ENCODE results near the gene CHST9.
"Not testable (repeated sequence)": the region's sequence is repeated elsewhere in the genome, so short reads cannot be mapped to it uniquely, and the experiment has no call there.

CHST9 gene

GRCh38 chr18:27171993-27172392, 13.1 kb downstream of the CHST9 start:
- no peak for ATAC-seq

GRCh38 chr18:27165412-27165811, 19.7 kb downstream of the CHST9 start:
- ATAC-seq = no peak

- no peak for ATAC-seq
Observed at GRCh38 chr18:27164905-27165304, 20.2 kb downstream of the CHST9 start.

GRCh38 chr18:27163197-27163716, 21.9 kb downstream of the CHST9 start:
- not testable (repeated sequence) for ATAC-seq

- ATAC-seq = not testable (repeated sequence)
Observed at GRCh38 chr18:27149240-27149639, 35.9 kb downstream of the CHST9 start.

- no peak for ATAC-seq
Observed at GRCh38 chr18:27144672-27145071, 40.4 kb downstream of the CHST9 start.

GRCh38 chr18:27143580-27144287, 41.4 kb downstream of the CHST9 start:
- no peak for ATAC-seq

- ATAC-seq = no peak
Observed at GRCh38 chr18:27142891-27143290, 42.2 kb downstream of the CHST9 start.

GRCh38 chr18:27141876-27142275, 43.2 kb downstream of the CHST9 start:
- no peak for ATAC-seq

- ATAC-seq = no peak
Observed at GRCh38 chr18:27138079-27138478, 47.0 kb downstream of the CHST9 start.

GRCh38 chr18:27136208-27136535, 48.9 kb downstream of the CHST9 start:
- no peak for ATAC-seq

GRCh38 chr18:27135504-27136207, 49.5 kb downstream of the CHST9 start:
- ATAC-seq = no peak

GRCh38 chr18:27130065-27130630, 55.0 kb downstream of the CHST9 start:
- no peak for ATAC-seq

GRCh38 chr18:27124196-27124595, 60.9 kb downstream of the CHST9 start:
- no peak for ATAC-seq

GRCh38 chr18:27121108-27121507, 64.0 kb downstream of the CHST9 start:
- no peak for ATAC-seq

- no peak for ATAC-seq
Observed at GRCh38 chr18:27120246-27120645, 64.9 kb downstream of the CHST9 start.

- no peak for ATAC-seq
Observed at GRCh38 chr18:27118973-27119372, 66.1 kb downstream of the CHST9 start.

GRCh38 chr18:27114842-27115241, 70.3 kb downstream of the CHST9 start:
- no peak for ATAC-seq

- ATAC-seq = no peak
Observed at GRCh38 chr18:27113358-27113757, 71.8 kb downstream of the CHST9 start.

- ATAC-seq = no peak
Observed at GRCh38 chr18:27110319-27110718, 74.8 kb downstream of the CHST9 start.

- ATAC-seq = no peak
Observed at GRCh38 chr18:27109451-27109850, 75.7 kb downstream of the CHST9 start.

- no peak for ATAC-seq
Observed at GRCh38 chr18:27108842-27109241, 76.3 kb downstream of the CHST9 start.

GRCh38 chr18:27104743-27105142, 80.4 kb downstream of the CHST9 start:
- no peak for ATAC-seq

- no peak for ATAC-seq
Observed at GRCh38 chr18:27094621-27095020, 90.5 kb downstream of the CHST9 start.
